HEK293 (cell line): ENCODE results near the gene RSRC1.

Experiments
- CTCF ChIP-seq: fragments of 450-650 bp; formaldehyde crosslinking; IDR thresholded peaks from 2 replicates; pipeline ENCODE4 v1.5.1; 2016; ENCODE audit warnings: missing biosample characterization, missing genetic modification characterization
- FEZF1 ChIP-seq: fragments of 450-650 bp; formaldehyde crosslinking; IDR thresholded peaks from 2 replicates; pipeline ENCODE4 v1.5.1; 2016; ENCODE audit warnings: missing biosample characterization, missing genetic modification characterization
- GLI4 ChIP-seq: fragments of 450-650 bp; formaldehyde crosslinking; IDR thresholded peaks from 2 replicates; pipeline ENCODE4 v1.5.1; 2016; ENCODE audit warnings: missing biosample characterization, missing genetic modification characterization
- PBX3 ChIP-seq: sonication (generic); formaldehyde crosslinking; IDR thresholded peaks from 2 replicates; pipeline ENCODE4 v1.8.1; 2022; ENCODE audit warnings: mild to moderate bottlenecking, moderate library complexity, missing genetic modification reagents
- ZEB2 ChIP-seq: fragments of 450-650 bp; formaldehyde crosslinking; IDR thresholded peaks from 2 replicates; pipeline ENCODE4 v1.5.1; 2016; ENCODE audit warnings: missing biosample characterization, missing genetic modification characterization
- ZFP37 ChIP-seq: fragments of 450-650 bp; formaldehyde crosslinking; IDR thresholded peaks from 2 replicates; pipeline ENCODE4 v1.5.1; 2016; ENCODE audit warnings: missing biosample characterization, missing genetic modification characterization
- ZIC2 ChIP-seq: fragments of 450-650 bp; formaldehyde crosslinking; IDR thresholded peaks from 2 replicates; pipeline ENCODE4 v1.5.1; 2016; ENCODE audit warnings: missing biosample characterization, missing genetic modification characterization
- ZNF155 ChIP-seq: fragments of 450-650 bp; formaldehyde crosslinking; IDR thresholded peaks from 2 replicates; pipeline ENCODE4 v1.5.1; 2016; ENCODE audit warnings: missing biosample characterization, missing genetic modification characterization
- ZNF239 ChIP-seq: fragments of 450-650 bp; formaldehyde crosslinking; IDR thresholded peaks from 2 replicates; pipeline ENCODE4 v1.5.1; 2016; ENCODE audit warnings: missing biosample characterization, missing genetic modification characterization
- ZNF521 ChIP-seq: fragments of 450-650 bp; formaldehyde crosslinking; IDR thresholded peaks from 2 replicates; pipeline ENCODE4 v1.5.1; 2017; ENCODE audit warnings: missing biosample characterization, mild to moderate bottlenecking, missing genetic modification characterization
- ZNF610 ChIP-seq: fragments of 450-650 bp; formaldehyde crosslinking; IDR thresholded peaks from 2 replicates; pipeline ENCODE4 v1.5.1; 2016; ENCODE audit warnings: missing biosample characterization, missing genetic modification characterization, borderline replicate concordance
- ZNF670 ChIP-seq: fragments of 450-650 bp; formaldehyde crosslinking; IDR thresholded peaks from 2 replicates; pipeline ENCODE4 v1.5.1; 2016; ENCODE audit warnings: missing biosample characterization, missing genetic modification characterization, low read depth

DNA sequence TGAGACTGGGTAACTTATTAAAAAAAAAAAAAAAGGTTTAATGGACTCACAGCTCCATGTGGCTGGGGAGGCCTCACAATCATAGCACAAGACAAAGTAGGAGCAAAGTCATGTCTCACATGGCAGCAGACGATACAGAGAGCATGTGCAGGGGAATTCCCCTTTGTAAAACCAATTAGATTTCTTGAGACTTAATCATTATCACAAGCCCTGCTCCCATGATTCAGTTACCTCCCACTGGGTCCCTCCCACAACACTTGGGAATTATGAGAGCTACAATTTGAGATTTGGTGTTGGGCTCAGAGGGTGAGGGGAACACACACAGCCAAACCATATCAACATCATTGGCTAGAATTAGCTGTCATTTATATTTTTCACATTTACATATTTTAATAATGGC lies 221.0 kb downstream of the RSRC1 start:
- no peak for TF ChIP-seq CTCF (tag by site-specific recombination)
- TF ChIP-seq PBX3 (CRISPR knock-in tag), result no peak
- no peak for TF ChIP-seq ZIC2 (tag by site-specific recombination)
- no peak for TF ChIP-seq ZFP37 (tag by site-specific recombination)
- no peak for TF ChIP-seq ZNF155
- no peak for TF ChIP-seq ZNF521 (tag by site-specific recombination)
- TF ChIP-seq ZNF610 (tag by site-specific recombination), result no peak
- TF ChIP-seq ZNF670 (tag by site-specific recombination), result no peak
- no peak for TF ChIP-seq GLI4 (tag by site-specific recombination)
- TF ChIP-seq ZEB2 (tag by site-specific recombination), result no peak
- no peak for TF ChIP-seq ZNF239 (tag by site-specific recombination)
- no peak for TF ChIP-seq FEZF1
